BLaER1 treated with 17β-estradiol and CSF1 and Interleukin-3, amounts not matched to agents 10 nM and 100 nM (cell line): Measurements from ENCODE around the gene CAMK2A.

ENCODE experiments used
- H3K27ac ChIP-seq, 11 experiments: shearing (Covaris generic); formaldehyde crosslinking; 2 replicates each; pipeline ENCODE4 v1.8.1; 2022
- H3K27me3 ChIP-seq, 11 experiments: shearing (Covaris generic); formaldehyde crosslinking; 2 replicates each; pipeline ENCODE4 v1.8.1; 2022
- H3K36me3 ChIP-seq, 11 experiments: shearing (Covaris generic); formaldehyde crosslinking; 2 replicates each; pipeline ENCODE4 v1.8.1; 2022
- H3K4me1 ChIP-seq, 10 experiments: shearing (Covaris generic); formaldehyde crosslinking; 2 replicates each; pipeline ENCODE4 v1.8.1; 2022
- H3K4me2 ChIP-seq, 11 experiments: shearing (Covaris generic); formaldehyde crosslinking; 2 replicates each; pipeline ENCODE4 v1.8.1; 2022
- H3K4me3 ChIP-seq, 10 experiments: shearing (Covaris generic); formaldehyde crosslinking; 2 replicates each; pipeline ENCODE4 v1.8.1; 2022
- H3K9ac ChIP-seq, 11 experiments: shearing (Covaris generic); formaldehyde crosslinking; 2 replicates each; pipeline ENCODE4 v1.8.1; 2022
- H3K9me3 ChIP-seq, 11 experiments: shearing (Covaris generic); formaldehyde crosslinking; replicated peaks in 1 of 11; 2 replicates each; pipeline ENCODE4 v1.8.1; 2022
- H4K20me1 ChIP-seq, 11 experiments: shearing (Covaris generic); formaldehyde crosslinking; 2 replicates each; pipeline ENCODE4 v1.8.1; 2022
- Cebpa-rat ChIP-seq, 11 experiments: shearing (Covaris generic); IDR thresholded peaks; 2 replicates each; pipeline ENCODE4 v1.8.1; 2022

Gene CAMK2A

GRCh38 chr5:150318613-150319483, 29.3 kb upstream of the CAMK2A start:
- no peaks in the 10 kb centered on the region for H3K36me3 ChIP-seq
- no peaks in the 10 kb centered on the region for H3K27me3 ChIP-seq
- 0 out of 22 replicates have a peak overlapping the region, but pooled peaks of 1 of the 11 experiments have one; percentile 11 for H3K27ac ChIP-seq
- peak overlapping the region in 6 of 11 experiments; percentile 2 to 47 (median 35); a peak in 9 of 22 replicates for H3K4me2 ChIP-seq
- H3K9me3 ChIP-seq: no peaks in the 10 kb centered on the region
- no peak overlapping the region for H3K9ac ChIP-seq
- no peaks in the 10 kb centered on the region for H4K20me1 ChIP-seq
- no peak overlapping the region for H3K4me3 ChIP-seq
- peaks cover 3 to 39% (median 27%) of the 10 kb centered on the region in 10 experiments; a peak in 19 of 20 replicates for H3K4me1 ChIP-seq
- TF ChIP-seq Cebpa-rat (IDR thresholded peaks at IDR 0.05): no peak

- no peaks in the 10 kb centered on the region for H3K36me3 ChIP-seq
- peaks cover 8 to 44% (median 34%) of the 10 kb centered on the region in 10 experiments; a peak in 19 of 20 replicates for H3K4me1 ChIP-seq
- H3K27ac ChIP-seq: peak overlapping the region in 3 of 11 experiments; percentile 1 to 32 (median 18); a peak in 1 of 22 replicates
- H3K4me3 ChIP-seq: no peak overlapping the region
- no peaks in the 10 kb centered on the region for H4K20me1 ChIP-seq
- no peaks in the 10 kb centered on the region for H3K27me3 ChIP-seq
- peak overlapping the region in 7 of 11 experiments; percentile 3 to 43 (median 11); a peak in 10 of 22 replicates for H3K4me2 ChIP-seq
- H3K9ac ChIP-seq: no peak overlapping the region; a peak in 1 of 22 replicates
- no peak for TF ChIP-seq Cebpa-rat (IDR thresholded peaks at IDR 0.05)
- H3K9me3 ChIP-seq: no peaks in the 10 kb centered on the region
Measured at GRCh38 chr5:150317048-150318003, 27.8 kb upstream of the CAMK2A start.

- H3K27ac ChIP-seq: no peak overlapping the region
- H3K4me2 ChIP-seq: no peak overlapping the region
- TF ChIP-seq Cebpa-rat (IDR thresholded peaks at IDR 0.05): no peak
- no peak overlapping the region for H3K9ac ChIP-seq
- no peaks in the 10 kb centered on the region for H3K27me3 ChIP-seq
- no peaks in the 10 kb centered on the region for H4K20me1 ChIP-seq
- H3K9me3 ChIP-seq: no peaks in the 10 kb centered on the region
- H3K4me1 ChIP-seq: peaks cover 8 to 44% (median 34%) of the 10 kb centered on the region in 10 experiments; a peak in 19 of 20 replicates
- no peaks in the 10 kb centered on the region for H3K36me3 ChIP-seq
- H3K4me3 ChIP-seq: no peak overlapping the region
Measured at GRCh38 chr5:150316320-150316719, 26.7 kb upstream of the CAMK2A start.

GRCh38 chr5:150315245-150315644, 25.7 kb upstream of the CAMK2A start:
- Histone ChIP-seq H3K36me3 (no peaks in the 10 kb centered on the region), H3K27me3 (no peaks in the 10 kb centered on the region), H3K9ac (no peak overlapping the region), H3K27ac (no peak overlapping the region), H3K4me1 (peaks cover 8 to 44% (median 38%) of the 10 kb centered on the region in 10 experiments; a peak in 19 of 20 replicates), H4K20me1 (no peaks in the 10 kb centered on the region), H3K9me3 (no peaks in the 10 kb centered on the region), H3K4me3 (no peak overlapping the region), H3K4me2 (no peak overlapping the region)
- TF ChIP-seq Cebpa-rat (IDR thresholded peaks at IDR 0.05): peak in 2 of 11 experiments; percentile 43 to 49; a peak in 2 of 22 replicates

- Histone ChIP-seq H3K27ac (peak overlapping the region in 5 of 11 experiments; percentile 6 to 60 (median 43); a peak in 6 of 22 replicates), H4K20me1 (no peaks in the 10 kb centered on the region), H3K27me3 (no peaks in the 10 kb centered on the region), H3K9me3 (no peaks in the 10 kb centered on the region), H3K9ac (peak overlapping the region in 4 of 11 experiments; percentile 8 to 27 (median 20); a peak in 1 of 22 replicates), H3K4me2 (peak overlapping the region; percentile 17 to 80 (median 69); a peak in 20 of 22 replicates), H3K4me1 (peaks cover 8 to 49% (median 42%) of the 10 kb centered on the region in 10 experiments; a peak in 19 of 20 replicates), H3K4me3 (no peak overlapping the region), H3K36me3 (no peaks in the 10 kb centered on the region)
- TF ChIP-seq Cebpa-rat (IDR thresholded peaks at IDR 0.05): no peak
Measured at GRCh38 chr5:150313921-150314716, 24.5 kb upstream of the CAMK2A start.

- Histone ChIP-seq H3K9ac (peak overlapping the region in 2 of 11 experiments; percentile 13 to 27; a peak in 1 of 22 replicates), H3K9me3 (no peaks in the 10 kb centered on the region), H3K36me3 (no peaks in the 10 kb centered on the region), H3K4me2 (peak overlapping the region; percentile 17 to 80 (median 69); a peak in 20 of 22 replicates), H3K4me3 (no peak overlapping the region), H3K27me3 (no peaks in the 10 kb centered on the region), H3K27ac (peak overlapping the region in 5 of 11 experiments; percentile 6 to 60 (median 37); a peak in 6 of 22 replicates), H3K4me1 (peaks cover 8 to 44% (median 36%) of the 10 kb centered on the region in 10 experiments; a peak in 19 of 20 replicates), H4K20me1 (no peaks in the 10 kb centered on the region)
- TF ChIP-seq Cebpa-rat (IDR thresholded peaks at IDR 0.05): no peak
Measured at GRCh38 chr5:150313501-150313900, 23.9 kb upstream of the CAMK2A start.

- no peak for TF ChIP-seq Cebpa-rat (IDR thresholded peaks at IDR 0.05)
- no peak overlapping the region for H3K4me2 ChIP-seq
- no peak overlapping the region for H3K27ac ChIP-seq
- H3K9me3 ChIP-seq: no peaks in the 10 kb centered on the region
- H4K20me1 ChIP-seq: no peaks in the 10 kb centered on the region
- no peak overlapping the region for H3K4me3 ChIP-seq
- H3K27me3 ChIP-seq: no peaks in the 10 kb centered on the region
- peaks cover 8 to 43% (median 32%) of the 10 kb centered on the region in 10 experiments; a peak in 19 of 20 replicates for H3K4me1 ChIP-seq
- H3K36me3 ChIP-seq: no peaks in the 10 kb centered on the region
- no peak overlapping the region for H3K9ac ChIP-seq
Measured at GRCh38 chr5:150312518-150312917, 22.9 kb upstream of the CAMK2A start.
